KBM-7 (cell line): ENCODE results near the gene DBF4.
"Not testable (repeated sequence)": the region's sequence is repeated elsewhere in the genome, so short reads cannot be mapped to it uniquely, and the experiment has no call there.

Experiments
- DNase-seq: peaks from one replicate; pipeline ENCODE4 v3.0.0-alpha.2; 2015
- in situ Hi-C: fragments of 300-500 bp; cut with MboI; formaldehyde crosslinking; loops from 2 replicates; pipeline ENCODE4 v1.14.3; 2020; ENCODE audit warnings: low sequenced_read_pairs, low pct_unique_long_range_greater_than_20kb, mixed read lengths

DBF4 gene

DNA sequence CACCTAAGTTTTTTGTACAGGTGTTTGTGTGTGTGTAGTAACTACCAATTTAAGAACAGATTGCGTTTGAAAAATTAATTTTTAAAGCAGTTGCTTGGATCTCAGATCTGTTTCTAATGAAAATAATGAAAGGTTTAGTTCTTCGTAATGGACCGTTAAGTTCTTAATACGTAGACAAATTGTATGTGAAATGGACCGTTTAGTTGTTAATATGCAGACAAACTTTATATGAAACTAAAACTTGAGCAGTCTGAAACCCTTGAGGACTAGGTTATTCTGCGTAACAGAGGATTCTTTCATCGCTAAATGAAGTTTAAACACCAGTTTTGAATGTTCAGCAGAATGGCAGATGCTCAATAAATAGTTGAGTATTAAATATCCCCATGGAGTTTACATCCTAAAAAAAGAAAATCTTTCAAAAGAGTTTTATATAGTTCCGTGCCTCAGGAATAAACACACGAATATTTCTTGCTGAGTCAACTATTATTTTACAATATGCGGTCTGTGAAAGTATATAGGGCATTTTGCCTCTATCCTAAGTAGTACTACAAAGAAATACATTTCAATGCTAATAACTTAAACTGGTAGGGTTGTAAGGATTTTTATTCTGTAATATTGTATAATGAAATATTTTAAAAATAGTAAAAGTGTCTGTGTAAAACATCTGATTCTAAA lies 1.2 kb downstream of the DBF4 start:
- in situ Hi-C loops, result no loop called here
- DNase-seq, result peak; percentile 11

DNA sequence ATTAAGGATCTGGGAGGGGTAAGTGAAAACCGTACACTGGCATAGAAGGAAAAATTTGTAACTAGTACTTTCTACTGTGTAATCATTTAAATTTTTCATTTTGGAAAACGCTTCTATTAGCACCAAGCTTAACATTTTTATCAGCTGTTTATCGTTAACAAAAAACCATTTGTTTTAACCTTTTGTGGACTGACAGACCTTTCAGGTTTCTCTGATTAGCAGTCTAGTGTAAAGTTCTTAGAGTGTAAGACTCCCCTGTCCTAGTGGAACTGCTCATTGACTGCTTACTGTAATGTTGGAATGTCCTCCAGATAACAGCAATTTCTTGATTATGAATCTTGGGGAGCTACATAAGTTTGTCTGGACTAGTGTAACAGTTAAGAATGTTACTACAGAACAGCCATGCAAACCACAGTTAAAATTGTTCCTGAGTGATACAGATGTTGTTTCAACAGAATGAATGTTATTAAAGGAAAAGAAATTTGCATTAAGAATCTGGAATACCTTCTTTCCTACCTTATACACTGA lies 2.0 kb downstream of the DBF4 start:
- in situ Hi-C loops, result no loop called here

GRCh38 chr7:87882151-87882937 lies 6.1 kb downstream of the DBF4 start:
- DNase-seq, result no peak
- in situ Hi-C loops, result no loop called here

More for the DNA sequence above, 2.0 kb downstream of the DBF4 start:
- DNase-seq, result no peak

GRCh38 chr7:87885018-87885417 lies 8.7 kb downstream of the DBF4 start:
- in situ Hi-C loops, result no loop called here
- no peak for DNase-seq

- DNase-seq, result peak; percentile 54
- in situ Hi-C loops, result no loop called here
These were observed 10.6 kb downstream of the DBF4 start for GRCh38 chr7:87886875-87887274.

- in situ Hi-C loops, result no loop called here
- no peak for DNase-seq
These were observed 19.1 kb downstream of the DBF4 start for GRCh38 chr7:87895363-87895762.

- DNase-seq, result no peak
- in situ Hi-C loops, result no loop called here
These were observed 23.0 kb downstream of the DBF4 start for GRCh38 chr7:87899255-87899654.

- in situ Hi-C loops, DNase-seq: not testable (repeated sequence)
These were observed 31.0 kb downstream of the DBF4 start for GRCh38 chr7:87907136-87907906.

DNA sequence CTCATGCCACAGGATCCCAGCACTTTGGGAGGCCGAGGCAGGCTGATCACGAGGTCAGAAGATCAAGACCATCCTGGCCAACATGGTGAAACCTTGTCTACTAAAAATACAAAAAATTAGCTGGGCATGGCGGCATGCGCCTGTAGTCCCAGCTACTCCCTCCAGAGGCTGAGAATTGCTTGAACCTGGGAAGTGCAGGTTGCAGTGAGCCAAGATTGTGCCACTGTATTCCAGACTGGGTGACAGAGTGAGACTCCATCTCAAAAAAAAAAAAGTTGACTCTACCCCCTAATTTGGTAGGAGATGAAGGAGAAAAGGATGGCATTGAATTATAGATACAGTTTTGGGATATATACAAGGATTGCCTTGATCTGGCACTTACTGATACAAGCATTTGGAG lies 32.5 kb downstream of the DBF4 start:
- DNase-seq, in situ Hi-C loops: not testable (repeated sequence)

GRCh38 chr7:87912121-87912520 lies 35.8 kb downstream of the DBF4 start:
- no peak for DNase-seq
- in situ Hi-C loops, result no loop called here

- in situ Hi-C loops, result no loop called here
- no peak for DNase-seq
These were observed 42.4 kb downstream of the DBF4 start for GRCh38 chr7:87918740-87919139.

GRCh38 chr7:87919875-87920274 lies 43.6 kb downstream of the DBF4 start:
- in situ Hi-C loops, result no loop called here
- DNase-seq, result no peak

- DNase-seq, result no peak
- in situ Hi-C loops, result no loop called here
These were observed 44.3 kb downstream of the DBF4 start for GRCh38 chr7:87920578-87920977.

GRCh38 chr7:87922759-87923395 lies 46.6 kb downstream of the DBF4 start:
- in situ Hi-C loops, DNase-seq: not testable (repeated sequence)

- in situ Hi-C loops, result no loop called here
- DNase-seq, result peak; percentile 65
These were observed 50.5 kb downstream of the DBF4 start for GRCh38 chr7:87926581-87927461.

DNA sequence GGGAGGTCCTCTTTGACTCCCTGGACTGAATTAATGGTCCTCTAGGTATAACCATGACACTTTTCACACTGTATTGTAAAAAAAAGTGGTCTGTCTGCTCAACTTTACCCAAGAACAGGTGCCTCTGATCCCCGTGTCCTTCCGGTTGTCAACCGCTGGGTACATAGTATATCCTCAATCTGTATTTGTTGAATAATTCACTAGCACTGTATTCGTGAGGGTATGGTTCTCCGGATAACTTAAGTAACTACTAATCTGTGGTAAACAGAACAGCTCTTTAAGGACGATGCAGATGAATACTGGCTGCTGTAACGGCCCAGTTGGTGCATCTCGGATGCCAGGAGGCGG lies 57.3 kb downstream of the DBF4 start:
- no peak for DNase-seq
- in situ Hi-C loops, result no loop called here

- in situ Hi-C loops, result no loop called here
- peak; percentile 97 for DNase-seq
These were observed 57.8 kb downstream of the DBF4 start, which contains the start of gene ADAM22 for GRCh38 chr7:87933953-87934698. TSS of gene ADAM22 (plus strand) at chr7:87934251. CDS start at chr7:87934466, 215 bp downstream.
